K562 (cell line): ENCODE measurements around the gene SFMBT2. TPM values are rescaled to one million over a fixed set of nuclear protein-coding genes. Genes with fewer than 3 reads are reported as not detected.
A peak's percentile ranks its signal among the peaks of the same experiment; 100 is the strongest.

ENCODE experiments used
- ATAC-seq: fragments of 200-7000 bp; cut with Tn5 transposase; 3 replicates; pipeline ENCODE4 v1.9.1; 2020; ENCODE audit warnings: moderate library complexity
- BruUV-seq: library from RNA; stranded (reverse); fragments of 400-500 nt; replicated peaks from 2 replicates; lab custom pipeline; 2021; lab: Mats Ljungman, UMichigan
- CTCF ChIA-PET: fragments of 300-600 bp; formaldehyde crosslinking; extraction: SDS; loops from one replicate; lab custom pipeline; 2021; ENCODE audit warnings: low intra/inter-chr PET ratio; lab: Yijun Ruan, JAX
- POLR2A ChIA-PET: fragments of 300-600, 350-650 bp; sonication (Branson Sonifier 250); formaldehyde crosslinking; extraction: SDS; loops from one replicate; lab custom pipeline; 2021; ENCODE audit warnings: antibody characterized with exemption, inconsistent platforms; lab: Yijun Ruan, JAX
- DNase-seq, 4 experiments: peaks; one replicate each; pipeline versions ENCODE4 v3.0.0 to v3.0.0-alpha.2; 2011 to 2018; ENCODE audit warnings: low spot score in 3 of 4, mixed read lengths in 3 of 4; ENCODE audit errors: extremely low read depth in 1 of 4
- FAIRE-seq: peaks from 2 replicates; lab custom pipeline; 2011; peaks lifted over from hg19 to GRCh38; lab: Jason Lieb, UNC
- H2AFZ ChIP-seq: 2 replicates; pipeline ENCODE4 v1.6.0; 2011; ENCODE audit warnings: low read depth, low read length, control low read depth, inconsistent platforms
- H3K27ac ChIP-seq: fragments of 200-600 bp; 3 replicates; pipeline ENCODE4 v1.8.0; 2011; ENCODE audit warnings: low read depth, mild to moderate bottlenecking, control low read depth, inconsistent platforms, low read length, moderate library complexity, mixed read lengths; ENCODE audit errors: extremely low read depth
- H3K27me3 ChIP-seq, 2 experiments: fragments of 300-600 bp in 1 of 2; 2 replicates in 1 of 2; 3 replicates in 1 of 2; pipeline versions ENCODE4 v1.6.0 to v1.8.0; 2011; ENCODE audit warnings: inconsistent platforms in 2 of 2, low read length in 2 of 2, mild to moderate bottlenecking in 1 of 2, mixed read lengths in 1 of 2, moderate library complexity in 1 of 2; ENCODE audit not compliant: control insufficient read depth in 2 of 2, insufficient read depth in 2 of 2
- H3K36me3 ChIP-seq: fragments of 300-600 bp; 3 replicates; pipeline ENCODE4 v1.8.0; 2011; ENCODE audit warnings: mild to moderate bottlenecking, low read length, inconsistent platforms; ENCODE audit not compliant: control insufficient read depth, insufficient read depth
- H3K4me1 ChIP-seq, 2 experiments: fragments of 200-600 bp in 1 of 2; replicated peaks in 1 of 2; 2 replicates in 1 of 2; 3 replicates in 1 of 2; pipeline versions ENCODE4 v1.5.1 to v1.8.0; 2011; ENCODE audit warnings: inconsistent platforms in 2 of 2, low read length in 2 of 2, mild to moderate bottlenecking in 1 of 2, mixed read lengths in 1 of 2, moderate library complexity in 1 of 2; ENCODE audit not compliant: control insufficient read depth in 2 of 2, insufficient read depth in 2 of 2
- H3K4me2 ChIP-seq: 2 replicates; pipeline ENCODE4 v1.6.1; 2011; ENCODE audit warnings: low read length, control low read depth, inconsistent platforms, mixed read lengths; ENCODE audit not compliant: insufficient read depth
- H3K4me3 ChIP-seq: fragments of 200-600 bp; sonication (generic), shearing (Covaris generic); 2 replicates; pipeline ENCODE4 v1.5.1; 2016; ENCODE audit warnings: control low read depth, inconsistent platforms
- H3K79me2 ChIP-seq: fragments of 200-600 bp; 3 replicates; pipeline ENCODE4 v1.8.0; 2011; ENCODE audit warnings: low read length, inconsistent platforms; ENCODE audit not compliant: control insufficient read depth, insufficient read depth
- H3K9ac ChIP-seq, 2 experiments: 2 replicates each; pipeline versions ENCODE4 v1.6.0 to v1.6.1; 2011; ENCODE audit warnings: low read depth in 2 of 2, low read length in 2 of 2, control low read depth in 1 of 2, inconsistent platforms in 1 of 2, mild to moderate bottlenecking in 1 of 2, mixed read lengths in 1 of 2; ENCODE audit not compliant: insufficient read depth in 1 of 2
- H3K9me1 ChIP-seq: one replicate; pipeline ENCODE4 v1.6.0; 2011; ENCODE audit warnings: inconsistent platforms, mild to moderate bottlenecking, low read length, moderate library complexity; ENCODE audit not compliant: control insufficient read depth, insufficient read depth
- H3K9me3 ChIP-seq: replicated peaks from 2 replicates; pipeline ENCODE4 v1.5.1; 2011; ENCODE audit warnings: low read depth, low read length, inconsistent platforms; ENCODE audit not compliant: control insufficient read depth, insufficient read depth
- H4K20me1 ChIP-seq: replicated peaks from 2 replicates; pipeline ENCODE4 v1.6.1; 2011; ENCODE audit warnings: low read length, inconsistent platforms, mixed read lengths; ENCODE audit not compliant: control insufficient read depth, insufficient read depth
- CC2D1A ChIP-seq: fragments of 450-650 bp; IDR thresholded peaks from 2 replicates; pipeline ENCODE4 v1.6.1; 2017; ENCODE audit warnings: mild to moderate bottlenecking
- CEBPB ChIP-seq: fragments of 450-650 bp; IDR thresholded peaks from 2 replicates; pipeline ENCODE4 v1.6.1; 2016; ENCODE audit warnings: missing genetic modification characterization, missing compliant biosample characterization
- DPF2 ChIP-seq: fragments of 450-650 bp; IDR thresholded peaks from 2 replicates; pipeline ENCODE4 v1.6.1; 2016
- HNRNPK ChIP-seq: fragments of 200-400 bp; formaldehyde crosslinking; IDR thresholded peaks from one replicate; pipeline ENCODE4 v1.6.1; 2018; ENCODE audit warnings: mild to moderate bottlenecking, low read depth, low read length; ENCODE audit not compliant: poor library complexity, severe bottlenecking
- KAT7 ChIP-seq: sonication (generic); formaldehyde crosslinking; IDR thresholded peaks from 2 replicates; pipeline ENCODE4 v1.8.0; 2022; ENCODE audit warnings: missing genetic modification reagents, mild to moderate bottlenecking, borderline replicate concordance
- LARP7 ChIP-seq: fragments of 450-650 bp; IDR thresholded peaks from 2 replicates; pipeline ENCODE4 v1.6.1; 2016
- MEIS2 ChIP-seq: fragments of 450-650 bp; IDR thresholded peaks from 2 replicates; pipeline ENCODE4 v1.6.1; 2014; ENCODE audit warnings: mild to moderate bottlenecking; ENCODE audit not compliant: partially characterized antibody
- YY1 ChIP-seq, 3 experiments: IDR thresholded peaks; 2 replicates each; pipeline ENCODE4 v1.6.1; 2011; ENCODE audit warnings: low read length in 2 of 3, mild to moderate bottlenecking in 2 of 3, moderate library complexity in 2 of 3, borderline replicate concordance in 1 of 3, control low read depth in 1 of 3, low read depth in 1 of 3; ENCODE audit not compliant: insufficient read depth in 3 of 3, insufficient replicate concordance in 2 of 3, control insufficient read depth in 1 of 3, insufficient read length in 1 of 3; ENCODE audit errors: extremely low read depth in 1 of 3
- ZNF408 ChIP-seq: fragments of 250-450 bp; sonication (Bioruptor Pico); IDR thresholded peaks from 2 replicates; pipeline ENCODE4 v1.4.0; 2020; ENCODE audit warnings: low read depth, mild to moderate bottlenecking, moderate library complexity
- ZSCAN32 ChIP-seq: fragments of 450-650 bp; formaldehyde crosslinking; IDR thresholded peaks from 2 replicates; pipeline ENCODE4 v1.4.0; 2020; ENCODE audit warnings: mild to moderate bottlenecking, moderate library complexity
- WGBS: fragments of 100-300 bp; shearing (Covaris generic); methylation state at CpG from one replicate; pipeline ENCODE4 v1.1.6; 2016; ENCODE audit warnings: low coverage, mixed read lengths; ENCODE audit not compliant: insufficient coverage; ENCODE audit errors: missing lambda C conversion rate; 5-methylcytosine and 5-hydroxymethylcytosine counted together
- in situ Hi-C: fragments of 300-500 bp; cut with MboI; formaldehyde crosslinking; loops from 4 replicates; pipeline ENCODE4 v1.15.0; 2018; ENCODE audit warnings: inconsistent platforms, mixed read lengths
- intact Hi-C: fragments of 100-400 bp; cut with micrococcal nuclease; formaldehyde crosslinking; loops from 2 replicates; pipeline ENCODE4 v1.14.2; 2022
- polyA plus RNA-seq, 8 experiments: library from polyadenylated mRNA; depleted of rRNA in 4 of 8; stranded (reverse) in 5 of 8; unstranded in 3 of 8; fragments of >200 nt; fragmentation: Nextera tagmentation in 2 of 8; fragmentation: Illumina TruSeq in 1 of 8; extraction: Ambion mirVana in 2 of 8; extraction: Trizol in 1 of 8; gene quantifications; 2 replicates each; pipeline versions ENCODE4 v1.2.1 to v1.2.3, GENCODE V29; 2011 to 2014; ENCODE audit warnings: inconsistent platforms in 1 of 8, missing spikeins in 1 of 8
- total RNA-seq, 7 experiments: library from RNA; depleted of rRNA in 6 of 7; stranded (reverse); fragments of >200 nt in 6 of 7; fragmentation: Illumina TruSeq in 2 of 7; extraction: Trizol in 2 of 7; gene quantifications; 2 replicates each; pipeline versions ENCODE4 v1.2.1 to v1.2.3, GENCODE V29; 2011 to 2021; ENCODE audit warnings: low replicate concordance in 1 of 7
- TF ChIP-seq, protein P1 (sequence below), 2 experiments: fragments of 450-650 bp; formaldehyde crosslinking in 1 of 2; IDR thresholded peaks; 2 replicates each; pipeline versions ENCODE4 v1.4.0 to v1.6.1; 2014 to 2020; ENCODE audit warnings: mild to moderate bottlenecking in 2 of 2, borderline replicate concordance in 1 of 2, low read depth in 1 of 2
- TF ChIP-seq, protein P2 (sequence below): fragments of 250-450 bp; sonication (Bioruptor Pico); IDR thresholded peaks from 2 replicates; pipeline ENCODE4 v1.5.0; 2021

The SFMBT2 gene
- total and polyA plus RNA-seq, 9 of the 15 experiments (the other 6 are each of a cell fraction or from before 2014, with no cell fraction given) = 1.2 to 13.6 (median 7.6) TPM

DNA sequence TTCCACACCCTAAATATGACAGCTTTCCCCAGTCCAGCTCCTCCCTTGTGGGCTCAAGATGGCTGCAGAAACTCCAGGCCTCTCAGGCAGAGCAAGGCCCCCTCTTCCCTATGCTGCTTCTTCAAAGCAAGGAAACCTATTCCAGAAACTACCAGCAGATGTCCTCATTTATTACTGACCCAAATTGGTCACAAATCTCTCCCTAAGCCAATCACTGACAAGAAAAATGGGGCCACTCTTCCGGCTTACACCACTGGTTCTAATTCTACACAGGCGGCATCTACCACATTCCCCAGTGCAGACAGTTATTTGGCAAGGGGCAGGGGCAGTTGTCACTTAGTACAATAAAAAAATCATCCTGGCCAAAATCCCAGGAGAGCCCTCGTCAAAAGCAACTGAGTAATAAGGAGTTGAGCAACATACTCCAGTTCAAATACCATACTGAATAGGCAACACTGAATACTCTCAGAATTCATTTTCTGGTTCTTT lies 150.4 kb downstream of the SFMBT2 start:
- H3K4me2 ChIP-seq = no peak overlapping the region
- 0 out of 3 replicates have a peak, but pooled peaks cover 3% of the 10 kb centered on the region for H3K36me3 ChIP-seq
- no peak overlapping the region for H3K4me3 ChIP-seq
- H3K79me2 ChIP-seq = peaks cover 7% of the 10 kb centered on the region; the same call in 2 of the 3 replicates
- H3K27ac ChIP-seq = no peak overlapping the region
- CTCF ChIA-PET = interaction anchor here (1.2 to 1.4 kb wide), 2 partner anchors 148 to 157 kb away, joined by 4 read pairs; no protein-coding TSS in a partner anchor
- DNase-seq = peak; percentile 65 to 75 (median 70)
- 26% methylated on average over 3 of the region's 3 CpGs for WGBS
- in situ Hi-C loops (loop anchor here (10.0 kb wide), 1 partner anchor 144 kb away; no protein-coding TSS in a partner anchor), intact Hi-C loops (loop anchor here (5.0 kb wide), 1 partner anchor 427 kb away; no protein-coding TSS in a partner anchor)
- H3K9me1 ChIP-seq = no peaks in the 10 kb centered on the region
- H3K27me3 ChIP-seq = no peaks in the 10 kb centered on the region
- no peak overlapping the region for H2AFZ ChIP-seq
- H4K20me1 ChIP-seq = no peaks in the 10 kb centered on the region
- no peak overlapping the region for H3K9ac ChIP-seq
- H3K4me1 ChIP-seq = peaks cover 0 to 6% of the 10 kb centered on the region in 2 experiments; a peak in 3 of 5 replicates
- no TSS peak for BruUV-seq
- POLR2A ChIA-PET = no interaction called here
- ATAC-seq = peak; percentile 92
- peak; percentile 74 for FAIRE-seq
- no peaks in the 10 kb centered on the region for H3K9me3 ChIP-seq
- TF ChIP-seq MEIS2 (peak; percentile 69), ZSCAN32 (CRISPR knock-in tag) (no peak), DPF2 (0 out of 2 replicates have a peak, but pooled peaks have one; percentile 18), YY1 (IDR thresholded peaks at IDR 0.05; ENCODE audit: borderline replicate concordance in 1 of 3, control insufficient read depth in 1 of 3, extremely low read depth in 1 of 3, insufficient read depth in 3 of 3, insufficient read length in 1 of 3, insufficient replicate concordance in 2 of 3, low read depth in 1 of 3, low read length in 2 of 3) (peak in 1 of 3 experiments; percentile 62), CEBPB (peak; percentile 25; the same call in 1 of the 2 replicates), KAT7 (CRISPR knock-in tag) (no peak), ZNF408 (no peak), HNRNPK (no peak), CC2D1A (peak; percentile 28; the same call in 1 of the 2 replicates), LARP7 (no peak)
- TF ChIP-seq, protein P1, sequence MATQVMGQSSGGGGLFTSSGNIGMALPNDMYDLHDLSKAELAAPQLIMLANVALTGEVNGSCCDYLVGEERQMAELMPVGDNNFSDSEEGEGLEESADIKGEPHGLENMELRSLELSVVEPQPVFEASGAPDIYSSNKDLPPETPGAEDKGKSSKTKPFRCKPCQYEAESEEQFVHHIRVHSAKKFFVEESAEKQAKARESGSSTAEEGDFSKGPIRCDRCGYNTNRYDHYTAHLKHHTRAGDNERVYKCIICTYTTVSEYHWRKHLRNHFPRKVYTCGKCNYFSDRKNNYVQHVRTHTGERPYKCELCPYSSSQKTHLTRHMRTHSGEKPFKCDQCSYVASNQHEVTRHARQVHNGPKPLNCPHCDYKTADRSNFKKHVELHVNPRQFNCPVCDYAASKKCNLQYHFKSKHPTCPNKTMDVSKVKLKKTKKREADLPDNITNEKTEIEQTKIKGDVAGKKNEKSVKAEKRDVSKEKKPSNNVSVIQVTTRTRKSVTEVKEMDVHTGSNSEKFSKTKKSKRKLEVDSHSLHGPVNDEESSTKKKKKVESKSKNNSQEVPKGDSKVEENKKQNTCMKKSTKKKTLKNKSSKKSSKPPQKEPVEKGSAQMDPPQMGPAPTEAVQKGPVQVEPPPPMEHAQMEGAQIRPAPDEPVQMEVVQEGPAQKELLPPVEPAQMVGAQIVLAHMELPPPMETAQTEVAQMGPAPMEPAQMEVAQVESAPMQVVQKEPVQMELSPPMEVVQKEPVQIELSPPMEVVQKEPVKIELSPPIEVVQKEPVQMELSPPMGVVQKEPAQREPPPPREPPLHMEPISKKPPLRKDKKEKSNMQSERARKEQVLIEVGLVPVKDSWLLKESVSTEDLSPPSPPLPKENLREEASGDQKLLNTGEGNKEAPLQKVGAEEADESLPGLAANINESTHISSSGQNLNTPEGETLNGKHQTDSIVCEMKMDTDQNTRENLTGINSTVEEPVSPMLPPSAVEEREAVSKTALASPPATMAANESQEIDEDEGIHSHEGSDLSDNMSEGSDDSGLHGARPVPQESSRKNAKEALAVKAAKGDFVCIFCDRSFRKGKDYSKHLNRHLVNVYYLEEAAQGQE (IDR thresholded peaks at IDR 0.05; ENCODE audit: borderline replicate concordance) = peak; percentile 47; the same call in 1 of the 2 replicates
- TF ChIP-seq, protein P1 (CRISPR knock-in tag; IDR thresholded peaks at IDR 0.05; ENCODE audit: low read depth) = no peak
- TF ChIP-seq, protein P2, sequence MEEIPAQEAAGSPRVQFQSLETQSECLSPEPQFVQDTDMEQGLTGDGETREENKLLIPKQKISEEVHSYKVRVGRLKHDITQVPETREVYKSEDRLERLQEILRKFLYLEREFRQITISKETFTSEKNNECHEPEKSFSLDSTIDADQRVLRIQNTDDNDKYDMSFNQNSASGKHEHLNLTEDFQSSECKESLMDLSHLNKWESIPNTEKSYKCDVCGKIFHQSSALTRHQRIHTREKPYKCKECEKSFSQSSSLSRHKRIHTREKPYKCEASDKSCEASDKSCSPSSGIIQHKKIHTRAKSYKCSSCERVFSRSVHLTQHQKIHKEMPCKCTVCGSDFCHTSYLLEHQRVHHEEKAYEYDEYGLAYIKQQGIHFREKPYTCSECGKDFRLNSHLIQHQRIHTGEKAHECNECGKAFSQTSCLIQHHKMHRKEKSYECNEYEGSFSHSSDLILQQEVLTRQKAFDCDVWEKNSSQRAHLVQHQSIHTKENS (CRISPR knock-in tag) = no peak
